ENCODE measurements around the gene MID1. TPM values are rescaled to one million over a fixed set of nuclear protein-coding genes. Genes with fewer than 3 reads are reported as not detected.

The MID1 gene
- total RNA-seq, 1 experiment from 2014 or later = 79.5 TPM

DNA sequence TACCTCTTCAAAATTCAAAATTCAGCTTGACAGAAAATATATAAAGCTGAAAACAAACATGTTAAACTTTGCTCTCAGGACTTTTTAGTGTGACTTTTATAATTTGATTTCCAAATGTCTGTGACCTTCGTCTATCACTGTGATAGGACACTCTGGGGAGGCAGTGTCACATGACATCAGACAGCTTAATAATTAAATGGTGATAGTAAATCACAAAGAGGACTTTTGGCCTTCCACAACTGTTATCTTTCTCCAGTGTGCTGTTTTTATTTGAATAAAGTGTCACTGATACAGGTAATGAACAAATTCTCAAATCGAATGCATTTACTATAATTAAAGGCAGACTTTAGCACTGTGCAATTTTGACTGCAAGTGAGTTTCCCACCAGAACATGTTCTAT lies 83.1 kb downstream of the MID1 start:
- POLR2A ChIA-PET (ENCODE audit: unreplicated experiment) = no interaction called here

DNA sequence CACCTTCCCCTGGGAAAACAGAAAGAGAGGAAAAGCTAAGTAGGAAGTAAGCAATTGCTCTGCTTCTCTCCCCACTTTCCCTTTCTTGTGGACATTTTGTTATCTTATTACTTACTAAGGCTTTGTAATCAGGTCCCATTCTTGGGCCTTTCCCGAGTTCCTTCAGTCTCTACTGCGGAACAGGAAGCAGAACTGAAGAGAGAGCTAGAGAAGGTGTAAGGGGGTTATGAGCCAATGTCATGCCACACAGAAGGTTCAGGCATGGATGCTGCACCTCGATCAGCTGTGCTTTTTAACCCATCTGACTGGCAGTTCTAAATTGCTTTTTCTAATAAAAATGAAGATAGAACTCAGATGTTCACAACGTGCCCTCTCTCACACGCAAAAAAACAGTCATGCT lies 83.6 kb downstream of the MID1 start:
- intact Hi-C loops (cut with micrococcal nuclease; ENCODE audit: unreplicated experiment) = no loop called here
- Histone ChIP-seq H3K4me2 (no peak overlapping the region), H3K36me3 (ENCODE audit: low read depth) (no peaks in the 10 kb centered on the region), H2AFZ (no peak overlapping the region), H3K4me3 (no peak overlapping the region), H3K9me3 (ENCODE audit: insufficient read depth, low read depth) (no peaks in the 10 kb centered on the region), H3K27ac (no peak overlapping the region), H4K20me1 (ENCODE audit: insufficient read depth) (no peaks in the 10 kb centered on the region), H3K9me2 (ENCODE audit: insufficient read depth) (no peaks in the 10 kb centered on the region), H3K79me2 (ENCODE audit: low read depth) (peaks cover 6% of the 10 kb centered on the region; the same call in 1 of the 2 replicates), H3K4me1 (replicated peaks; ENCODE audit: insufficient read depth) (no peaks in the 10 kb centered on the region), H3F3A (ENCODE audit: insufficient read depth, low read depth) (no peaks in the 10 kb centered on the region), H3K27me3 (ENCODE audit: insufficient read depth, low read depth) (no peaks in the 10 kb centered on the region)
- DNase-seq = no peak
- CTCF ChIA-PET = no interaction called here
- BruUV-seq (replicated peaks) = no TSS peak
- POLR2A ChIA-PET (ENCODE audit: unreplicated experiment) = interaction anchor here (0.7 kb wide), 1 partner anchor 127 kb away, joined by 6 read pairs; no protein-coding TSS in a partner anchor
- TF ChIP-seq, protein P1, sequence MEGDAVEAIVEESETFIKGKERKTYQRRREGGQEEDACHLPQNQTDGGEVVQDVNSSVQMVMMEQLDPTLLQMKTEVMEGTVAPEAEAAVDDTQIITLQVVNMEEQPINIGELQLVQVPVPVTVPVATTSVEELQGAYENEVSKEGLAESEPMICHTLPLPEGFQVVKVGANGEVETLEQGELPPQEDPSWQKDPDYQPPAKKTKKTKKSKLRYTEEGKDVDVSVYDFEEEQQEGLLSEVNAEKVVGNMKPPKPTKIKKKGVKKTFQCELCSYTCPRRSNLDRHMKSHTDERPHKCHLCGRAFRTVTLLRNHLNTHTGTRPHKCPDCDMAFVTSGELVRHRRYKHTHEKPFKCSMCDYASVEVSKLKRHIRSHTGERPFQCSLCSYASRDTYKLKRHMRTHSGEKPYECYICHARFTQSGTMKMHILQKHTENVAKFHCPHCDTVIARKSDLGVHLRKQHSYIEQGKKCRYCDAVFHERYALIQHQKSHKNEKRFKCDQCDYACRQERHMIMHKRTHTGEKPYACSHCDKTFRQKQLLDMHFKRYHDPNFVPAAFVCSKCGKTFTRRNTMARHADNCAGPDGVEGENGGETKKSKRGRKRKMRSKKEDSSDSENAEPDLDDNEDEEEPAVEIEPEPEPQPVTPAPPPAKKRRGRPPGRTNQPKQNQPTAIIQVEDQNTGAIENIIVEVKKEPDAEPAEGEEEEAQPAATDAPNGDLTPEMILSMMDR (conservative IDR thresholded peaks at IDR 0.05) = no peak
- TF ChIP-seq EZH2 (IDR thresholded peaks at IDR 0.05; ENCODE audit: low read depth) = no peak

More for the DNA sequence above, 83.1 kb downstream of the MID1 start:
- Histone ChIP-seq H3K4me2 (no peak overlapping the region), H3K4me3 (no peak overlapping the region), H2AFZ (no peak overlapping the region), H3K27ac (no peak overlapping the region), H3K36me3 (ENCODE audit: low read depth) (no peaks in the 10 kb centered on the region), H3K79me2 (ENCODE audit: low read depth) (peaks cover 6% of the 10 kb centered on the region; the same call in 1 of the 2 replicates), H3K4me1 (replicated peaks; ENCODE audit: insufficient read depth) (no peaks in the 10 kb centered on the region), H3K9me2 (ENCODE audit: insufficient read depth) (no peaks in the 10 kb centered on the region), H3K9me3 (ENCODE audit: insufficient read depth, low read depth) (no peaks in the 10 kb centered on the region), H4K20me1 (ENCODE audit: insufficient read depth) (no peaks in the 10 kb centered on the region), H3K27me3 (ENCODE audit: insufficient read depth, low read depth) (no peaks in the 10 kb centered on the region), H3F3A (ENCODE audit: insufficient read depth, low read depth) (no peaks in the 10 kb centered on the region)
- TF ChIP-seq, protein P1 (conservative IDR thresholded peaks at IDR 0.05) = no peak
- no peak for TF ChIP-seq EZH2 (IDR thresholded peaks at IDR 0.05; ENCODE audit: low read depth)
- DNase-seq = no peak
- BruUV-seq (replicated peaks) = no TSS peak
- intact Hi-C loops (cut with micrococcal nuclease; ENCODE audit: unreplicated experiment) = no loop called here
- CTCF ChIA-PET = no interaction called here

DNA sequence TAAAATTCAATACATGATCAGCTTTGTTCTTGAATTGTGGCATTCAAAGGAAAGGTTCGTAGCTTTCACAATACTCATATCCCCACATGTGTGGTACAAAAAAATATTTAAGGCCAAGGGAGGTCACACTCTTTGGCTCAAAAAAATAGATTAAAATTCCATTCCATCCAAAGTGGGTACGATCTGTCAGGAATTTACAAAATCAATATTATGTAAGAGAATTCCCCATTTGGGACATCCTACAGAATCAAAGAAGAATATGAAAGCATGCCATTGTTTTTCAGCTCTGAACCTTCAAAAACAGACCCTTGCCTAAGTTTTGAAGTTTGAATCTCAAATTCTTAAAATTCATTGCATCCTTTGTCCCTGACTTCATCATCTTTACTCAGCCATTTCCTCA lies 85.8 kb downstream of the MID1 start:
- H3K4me3 ChIP-seq = no peak overlapping the region
- TF ChIP-seq, protein P1 (conservative IDR thresholded peaks at IDR 0.05) = no peak
- no peak for TF ChIP-seq EZH2 (IDR thresholded peaks at IDR 0.05; ENCODE audit: low read depth)
- H3K27me3 ChIP-seq (ENCODE audit: insufficient read depth, low read depth) = no peaks in the 10 kb centered on the region
- CTCF ChIA-PET = no interaction called here
- no peaks in the 10 kb centered on the region for H3K36me3 ChIP-seq (ENCODE audit: low read depth)
- no peak overlapping the region for H2AFZ ChIP-seq
- no peaks in the 10 kb centered on the region for H3F3A ChIP-seq (ENCODE audit: insufficient read depth, low read depth)
- no peaks in the 10 kb centered on the region for H3K4me1 ChIP-seq (replicated peaks; ENCODE audit: insufficient read depth)
- DNase-seq = no peak
- no peaks in the 10 kb centered on the region for H4K20me1 ChIP-seq (ENCODE audit: insufficient read depth)
- no TSS peak for BruUV-seq (replicated peaks)
- POLR2A ChIA-PET (ENCODE audit: unreplicated experiment) = no interaction called here
- intact Hi-C loops (cut with micrococcal nuclease; ENCODE audit: unreplicated experiment) = no loop called here
- H3K79me2 ChIP-seq (ENCODE audit: low read depth) = peaks cover 6% of the 10 kb centered on the region; the same call in 1 of the 2 replicates
- no peak overlapping the region for H3K27ac ChIP-seq
- no peaks in the 10 kb centered on the region for H3K9me3 ChIP-seq (ENCODE audit: insufficient read depth, low read depth)
- H3K4me2 ChIP-seq = no peak overlapping the region
- H3K9me2 ChIP-seq (ENCODE audit: insufficient read depth) = no peaks in the 10 kb centered on the region

All from PC-9 (cell line).